PC-3 (cell line): ENCODE measurements around the gene COG5. TPM values are rescaled to one million over a fixed set of nuclear protein-coding genes. Genes with fewer than 3 reads are reported as not detected.
A peak's percentile ranks its signal among the peaks of the same experiment; 100 is the strongest.

Experiments
- ATAC-seq: fragments of 200-7000 bp; cut with Tn5 transposase; 2 replicates; pipeline ENCODE4 v1.9.1; 2020; ENCODE audit warnings: mild to moderate bottlenecking, moderate library complexity
- BruUV-seq: library from RNA; stranded (reverse); fragments of 400-500 nt; replicated peaks from 2 replicates; lab custom pipeline; 2021; lab: Mats Ljungman, UMichigan
- CTCF ChIA-PET: fragments of 300-600 bp; sonication (Branson Sonifier 250); formaldehyde crosslinking; loops from one replicate; lab custom pipeline; 2022; ENCODE audit warnings: antibody characterized with exemption; lab: Charles Lee
- POLR2A ChIA-PET: fragments of 300-600 bp; sonication (Branson Sonifier 250); formaldehyde crosslinking; loops from one replicate; lab custom pipeline; 2022; ENCODE audit warnings: antibody characterized with exemption; ENCODE audit not compliant: unreplicated experiment; lab: Charles Lee
- DNase-seq: peaks from one replicate; pipeline ENCODE4 v3.0.0-alpha.2; 2015
- H2AFZ ChIP-seq: fragments of 300-600 bp; sonication (generic); 2 replicates; pipeline ENCODE4 v1.6.0; 2016; ENCODE audit warnings: antibody characterized with exemption, low read length
- H3F3A ChIP-seq: fragments of 300-600 bp; sonication (generic); one replicate; pipeline ENCODE4 v1.6.0; 2017; ENCODE audit warnings: antibody characterized with exemption, low read length, control low read depth, mild to moderate bottlenecking; ENCODE audit not compliant: unreplicated experiment
- H3K27ac ChIP-seq: fragments of 300-600 bp; sonication (generic); 2 replicates; pipeline ENCODE4 v1.5.1; 2016; ENCODE audit warnings: mild to moderate bottlenecking, low read length
- H3K27me3 ChIP-seq: fragments of 300-600 bp; sonication (generic); 2 replicates; pipeline ENCODE4 v1.6.1; 2016; ENCODE audit warnings: low read length, mixed read lengths
- H3K36me3 ChIP-seq: fragments of 300-600 bp; sonication (generic); 2 replicates; pipeline ENCODE4 v1.6.1; 2016; ENCODE audit warnings: low read depth, mixed run types, low read length, mixed read lengths
- H3K4me1 ChIP-seq: fragments of 300-600 bp; sonication (generic); 2 replicates; pipeline ENCODE4 v1.5.1; 2016; ENCODE audit warnings: low read length; ENCODE audit not compliant: insufficient read depth
- H3K4me2 ChIP-seq: fragments of 300-600 bp; sonication (generic); 2 replicates; pipeline ENCODE4 v1.6.0; 2016; ENCODE audit warnings: low read length
- H3K4me3 ChIP-seq: fragments of 300-600 bp; sonication (generic); 2 replicates; pipeline ENCODE4 v1.5.1; 2016; ENCODE audit warnings: mild to moderate bottlenecking, low read length, mixed read lengths
- H3K79me2 ChIP-seq: fragments of 300-600 bp; sonication (generic); 2 replicates; pipeline ENCODE4 v1.6.1; 2017; ENCODE audit warnings: low read length, mixed read lengths
- H3K9ac ChIP-seq: fragments of 300-600 bp; sonication (generic); 2 replicates; pipeline ENCODE4 v1.6.0; 2016; ENCODE audit warnings: mild to moderate bottlenecking, low read length
- H3K9me2 ChIP-seq: fragments of 300-600 bp; sonication (generic); replicated peaks from 2 replicates; pipeline ENCODE4 v1.6.1; 2016; ENCODE audit warnings: mixed run types, low read length, mixed read lengths
- H3K9me3 ChIP-seq: fragments of 300-600 bp; sonication (generic); 2 replicates; pipeline ENCODE4 v1.6.1; 2016; ENCODE audit warnings: low read length, mixed read lengths
- H4K20me1 ChIP-seq: fragments of 300-600 bp; sonication (generic); 2 replicates; pipeline ENCODE4 v1.6.1; 2016; ENCODE audit warnings: low read length, mixed read lengths
- EZH2 ChIP-seq: fragments of 300-600 bp; sonication (generic); IDR thresholded peaks from one replicate; pipeline ENCODE4 v1.6.1; 2017; ENCODE audit warnings: antibody characterized with exemption, mild to moderate bottlenecking, low read length; ENCODE audit not compliant: unreplicated experiment
- EZH2phosphoT487 ChIP-seq: fragments of 300-600 bp; sonication (generic); IDR thresholded peaks from 2 replicates; pipeline ENCODE4 v1.6.1; 2018; ENCODE audit warnings: mild to moderate bottlenecking, antibody characterized with exemption, low read length, borderline replicate concordance
- intact Hi-C: fragments of 100-400 bp; cut with micrococcal nuclease; formaldehyde crosslinking; loops from 2 replicates; pipeline ENCODE4 v1.9.0; 2023
- total RNA-seq: library from RNA; depleted of rRNA; stranded (reverse); fragments of >200 nt; gene quantifications from 2 replicates; pipeline ENCODE4 v1.2.3, GENCODE V29; 2014
- TF ChIP-seq, protein P1 (sequence below): fragments of 300-600 bp; sonication (generic); conservative IDR thresholded peaks from 2 replicates; pipeline ENCODE4 v1.5.1; 2017; ENCODE audit warnings: antibody characterized with exemption, low read depth, mild to moderate bottlenecking, low read length

The COG5 gene
- total RNA-seq, 1 experiment from 2014 or later: 51.7 TPM

DNA sequence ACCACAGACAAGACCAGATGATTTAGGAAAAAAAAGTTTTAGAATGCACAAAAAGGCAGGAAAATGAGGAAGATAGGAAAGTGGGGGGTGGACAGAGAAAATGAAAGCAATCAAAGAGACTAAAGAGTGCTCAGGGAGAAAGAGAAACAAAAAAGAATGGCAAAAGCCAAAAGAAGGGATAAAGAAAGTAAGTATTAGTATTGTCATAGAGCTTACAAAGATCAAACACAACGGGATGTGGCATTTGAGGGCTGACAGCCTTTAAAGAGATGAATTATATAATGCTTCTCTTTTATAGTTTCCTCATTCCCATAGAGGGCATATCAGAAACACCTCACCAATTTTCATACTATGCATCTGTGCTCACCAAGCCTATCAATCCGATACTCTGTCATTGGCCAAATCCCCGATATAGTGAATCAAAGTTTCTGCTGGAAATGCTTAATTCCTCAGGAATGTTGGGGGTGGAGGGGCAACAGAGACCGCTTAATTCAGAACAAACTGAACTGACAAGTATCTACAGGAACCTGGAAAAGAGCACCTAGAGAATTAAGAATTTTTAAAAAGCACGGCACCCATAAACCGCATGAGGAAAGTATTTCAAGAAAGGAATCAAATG lies 2.7 kb downstream of the COG5 start:
- H3K36me3 ChIP-seq: peaks cover 9% of the 10 kb centered on the region; the same call in 1 of the 2 replicates
- no peaks in the 10 kb centered on the region for H3K27me3 ChIP-seq
- no peaks in the 10 kb centered on the region for H3K9me2 ChIP-seq
- TF ChIP-seq, protein P1, sequence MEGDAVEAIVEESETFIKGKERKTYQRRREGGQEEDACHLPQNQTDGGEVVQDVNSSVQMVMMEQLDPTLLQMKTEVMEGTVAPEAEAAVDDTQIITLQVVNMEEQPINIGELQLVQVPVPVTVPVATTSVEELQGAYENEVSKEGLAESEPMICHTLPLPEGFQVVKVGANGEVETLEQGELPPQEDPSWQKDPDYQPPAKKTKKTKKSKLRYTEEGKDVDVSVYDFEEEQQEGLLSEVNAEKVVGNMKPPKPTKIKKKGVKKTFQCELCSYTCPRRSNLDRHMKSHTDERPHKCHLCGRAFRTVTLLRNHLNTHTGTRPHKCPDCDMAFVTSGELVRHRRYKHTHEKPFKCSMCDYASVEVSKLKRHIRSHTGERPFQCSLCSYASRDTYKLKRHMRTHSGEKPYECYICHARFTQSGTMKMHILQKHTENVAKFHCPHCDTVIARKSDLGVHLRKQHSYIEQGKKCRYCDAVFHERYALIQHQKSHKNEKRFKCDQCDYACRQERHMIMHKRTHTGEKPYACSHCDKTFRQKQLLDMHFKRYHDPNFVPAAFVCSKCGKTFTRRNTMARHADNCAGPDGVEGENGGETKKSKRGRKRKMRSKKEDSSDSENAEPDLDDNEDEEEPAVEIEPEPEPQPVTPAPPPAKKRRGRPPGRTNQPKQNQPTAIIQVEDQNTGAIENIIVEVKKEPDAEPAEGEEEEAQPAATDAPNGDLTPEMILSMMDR: no peak
- TF ChIP-seq EZH2phosphoT487 (no peak), EZH2 (no peak)
- intact Hi-C loops: loop anchor here (5.0 kb wide), 2 partner anchors 99 to 306 kb away; no protein-coding TSS in a partner anchor
- no peak overlapping the region for H2AFZ ChIP-seq
- ATAC-seq (no peak), DNase-seq (no peak)
- no peak overlapping the region for H3K4me3 ChIP-seq
- H4K20me1 ChIP-seq: peaks cover 12% of the 10 kb centered on the region; the same call in 1 of the 2 replicates
- peaks cover 38% of the 10 kb centered on the region for H3K4me1 ChIP-seq
- BruUV-seq: no TSS peak
- CTCF ChIA-PET: no interaction called here
- H3K9me3 ChIP-seq: no peaks in the 10 kb centered on the region
- H3K4me2 ChIP-seq: peak overlapping the region; percentile 9; the same call in 1 of the 2 replicates
- peaks cover 62% of the 10 kb centered on the region for H3K79me2 ChIP-seq
- POLR2A ChIA-PET: no interaction called here
- H3F3A ChIP-seq: no peaks in the 10 kb centered on the region
- no peak overlapping the region for H3K9ac ChIP-seq
- H3K27ac ChIP-seq: no peak overlapping the region

DNA sequence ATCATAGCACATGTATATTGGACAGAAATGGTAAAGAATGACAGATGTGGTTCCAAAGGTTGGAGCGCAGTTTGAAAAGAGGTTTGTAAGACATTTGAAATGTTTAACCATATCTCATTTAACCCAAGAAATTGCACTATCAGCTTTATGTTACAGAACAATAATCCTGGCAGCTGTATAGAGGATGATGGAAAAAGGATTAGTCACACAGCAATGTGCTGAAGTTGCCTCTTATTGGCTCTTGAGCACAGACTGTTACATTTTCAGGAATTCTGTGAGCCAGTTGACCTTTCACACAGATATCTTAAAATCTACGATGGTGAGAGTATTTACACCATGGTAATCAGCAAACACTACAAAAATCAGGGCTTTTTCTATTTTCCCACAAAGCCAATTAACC lies 3.9 kb downstream of the COG5 start:
- no peaks in the 10 kb centered on the region for H3K27me3 ChIP-seq
- H3K4me2 ChIP-seq: peak overlapping the region; percentile 9; the same call in 1 of the 2 replicates
- peaks cover 28% of the 10 kb centered on the region for H3K4me1 ChIP-seq
- no peak overlapping the region for H2AFZ ChIP-seq
- H3K9me2 ChIP-seq: no peaks in the 10 kb centered on the region
- no TSS peak for BruUV-seq
- peaks cover 12% of the 10 kb centered on the region; the same call in 1 of the 2 replicates for H4K20me1 ChIP-seq
- ATAC-seq: no peak
- peaks cover 54% of the 10 kb centered on the region for H3K79me2 ChIP-seq
- H3K36me3 ChIP-seq: peaks cover 9% of the 10 kb centered on the region; the same call in 1 of the 2 replicates
- H3K4me3 ChIP-seq: no peak overlapping the region
- intact Hi-C loops: loop anchor here (5.0 kb wide), 2 partner anchors 98 to 307 kb away; no protein-coding TSS in a partner anchor
- H3F3A ChIP-seq: no peaks in the 10 kb centered on the region
- ChIA-PET POLR2A (no interaction called here), CTCF (no interaction called here)
- peak; percentile 31 for DNase-seq
- no peak overlapping the region for H3K9ac ChIP-seq
- H3K27ac ChIP-seq: no peak overlapping the region
- H3K9me3 ChIP-seq: no peaks in the 10 kb centered on the region
- TF ChIP-seq EZH2phosphoT487 (no peak), EZH2 (no peak)
- TF ChIP-seq, protein P1: no peak

DNA sequence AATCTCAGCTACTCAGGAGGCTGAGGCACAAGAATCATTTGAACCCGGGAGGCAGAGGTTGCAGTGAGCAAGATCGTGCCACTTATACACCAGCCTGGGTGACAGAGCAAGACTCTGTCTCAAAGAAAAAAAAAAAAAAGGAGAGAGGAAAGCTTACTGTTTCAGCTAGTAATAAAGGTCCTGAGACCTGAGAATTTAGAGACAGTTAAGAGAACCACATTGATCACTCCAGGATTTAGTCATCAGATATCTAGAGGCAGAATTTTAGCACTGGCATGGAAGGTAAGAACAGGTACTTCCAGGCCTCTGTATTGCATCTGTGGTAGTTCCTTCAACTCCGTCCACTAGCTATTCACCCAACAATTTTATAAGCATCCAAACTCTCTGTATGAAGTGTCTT lies 7.8 kb downstream of the COG5 start:
- no peak overlapping the region for H3K4me3 ChIP-seq
- no peak for ATAC-seq

More for the DNA sequence above, 7.8 kb downstream of the COG5 start:
- TF ChIP-seq, protein P1: no peak
- no peak for TF ChIP-seq EZH2
- TF ChIP-seq EZH2phosphoT487: no peak
- Histone ChIP-seq H4K20me1 (peaks cover 12% of the 10 kb centered on the region; the same call in 1 of the 2 replicates), H3K4me2 (no peak overlapping the region), H2AFZ (no peak overlapping the region), H3K79me2 (peaks cover 27% of the 10 kb centered on the region), H3F3A (no peaks in the 10 kb centered on the region), H3K9ac (no peak overlapping the region), H3K9me3 (no peaks in the 10 kb centered on the region), H3K9me2 (no peaks in the 10 kb centered on the region), H3K27me3 (no peaks in the 10 kb centered on the region), H3K27ac (no peak overlapping the region), H3K36me3 (peaks cover 13% of the 10 kb centered on the region; the same call in 1 of the 2 replicates), H3K4me1 (peaks cover 15% of the 10 kb centered on the region)
- no TSS peak for BruUV-seq
- no peak for DNase-seq
- ChIA-PET CTCF (no interaction called here), POLR2A (no interaction called here)
- intact Hi-C loops: no loop called here
